NCI-H146 (cell line): ENCODE data around the gene STX12.
A peak's percentile ranks its signal among the peaks of the same experiment; 100 is the strongest.

Experiments used
- DNase-seq: peaks from one replicate; lab custom pipeline; 2025; lab: John Stamatoyannopoulos, UW

Gene STX12

GRCh38 chr1:27772932-27773825 is at the start of gene STX12:
Gene STX12 (plus strand): TSS chr1:27773219. CDS start chr1:27773308, 89 bp downstream.
- DNase-seq: peak; percentile 96

- peak; percentile 86 for DNase-seq
Measured at GRCh38 chr1:27724961-27725373, 48.1 kb upstream of the STX12 start.

DNA sequence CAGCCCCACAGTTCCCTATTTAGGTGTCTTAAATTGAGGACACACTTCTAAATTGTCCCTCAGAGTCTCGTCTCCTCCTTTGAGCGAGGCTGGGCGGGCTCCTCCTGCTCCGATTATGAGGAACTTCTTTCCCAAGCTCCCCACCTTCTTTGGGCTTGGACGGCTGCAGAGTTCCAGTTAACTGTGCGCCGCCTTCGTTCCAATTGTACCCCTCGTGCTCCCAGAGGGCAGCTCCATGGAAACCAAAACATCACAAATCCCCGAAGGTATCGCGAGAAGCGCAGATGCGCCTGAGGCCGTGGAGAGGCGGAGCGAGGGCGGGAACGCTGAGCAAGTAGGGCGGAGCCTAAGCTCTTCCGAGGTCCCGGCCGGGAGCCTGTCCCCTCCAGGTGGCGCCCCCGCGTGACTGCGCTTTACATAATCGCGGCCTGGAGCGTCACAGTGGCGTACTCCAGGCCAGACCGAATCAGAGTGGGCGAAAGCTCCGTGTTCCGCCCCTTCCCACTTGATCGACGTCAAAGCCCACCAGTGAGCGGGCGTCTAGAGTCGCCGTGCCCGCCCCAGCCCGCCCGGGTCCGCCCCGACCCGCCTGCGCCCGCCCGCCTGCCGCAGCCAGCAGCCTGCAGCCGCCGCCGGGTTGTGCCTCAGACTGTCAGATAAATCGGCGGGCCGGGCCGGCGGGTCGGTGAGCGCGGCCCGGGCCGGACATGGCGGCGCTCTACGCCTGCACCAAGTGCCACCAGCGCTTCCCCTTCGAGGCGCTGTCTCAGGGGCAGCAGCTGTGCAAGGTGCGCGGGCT is 47.4 kb upstream of the STX12 start, which contains the start of gene FAM76A:
TSS of gene FAM76A (plus strand) at position 588 of the 799 bp plus-strand sequence. CDS start at position 708, 120 bp downstream.
- peak; percentile 97 for DNase-seq

GRCh38 chr1:27726173-27727044 is 46.6 kb upstream of the STX12 start:
- DNase-seq: peak; percentile 52

GRCh38 chr1:27727126-27727525 is 45.9 kb upstream of the STX12 start:
- DNase-seq: no peak

DNA sequence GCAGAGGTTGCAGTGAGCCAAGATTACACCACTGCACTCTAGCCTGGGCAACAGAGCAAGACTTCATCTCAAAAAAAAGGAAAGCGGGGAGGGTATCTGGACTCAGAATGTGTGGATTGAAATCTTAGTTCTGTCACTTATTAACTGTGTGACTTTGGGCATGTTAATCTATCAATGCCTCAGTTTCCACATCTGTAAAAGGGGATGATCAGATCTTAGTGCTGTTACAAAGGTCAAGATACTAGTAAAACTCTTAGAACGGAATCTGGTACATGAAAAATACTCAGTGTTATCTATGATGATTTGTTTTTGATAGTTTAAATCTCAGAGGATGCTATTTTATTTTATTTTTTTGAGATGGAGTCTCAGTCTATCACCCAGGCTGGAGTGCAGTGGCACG is 36.8 kb upstream of the STX12 start:
- no peak for DNase-seq

DNA sequence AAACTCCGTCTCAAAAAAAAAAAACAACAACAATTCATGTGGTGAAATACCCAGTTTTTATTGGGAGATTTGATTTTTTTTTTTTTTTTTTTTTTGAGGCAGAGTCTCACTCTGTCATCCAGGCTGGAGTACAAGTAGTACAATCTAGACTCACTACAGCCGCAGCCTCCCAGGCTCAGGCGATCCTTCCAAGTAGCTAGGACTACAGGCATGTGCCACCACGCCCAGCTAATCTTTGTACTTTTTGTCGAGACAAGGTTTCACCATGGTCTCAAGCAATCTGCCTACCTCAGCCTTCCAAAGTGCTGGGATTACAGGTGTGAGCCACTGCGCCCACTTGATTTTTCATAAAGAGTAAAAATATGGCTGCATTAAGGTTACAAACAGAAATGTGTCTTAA is 31.9 kb upstream of the STX12 start:
- no peak for DNase-seq

- no peak for DNase-seq
Measured at GRCh38 chr1:27744556-27744955, 28.5 kb upstream of the STX12 start.

GRCh38 chr1:27745466-27745865 is 27.6 kb upstream of the STX12 start:
- no peak for DNase-seq

DNA sequence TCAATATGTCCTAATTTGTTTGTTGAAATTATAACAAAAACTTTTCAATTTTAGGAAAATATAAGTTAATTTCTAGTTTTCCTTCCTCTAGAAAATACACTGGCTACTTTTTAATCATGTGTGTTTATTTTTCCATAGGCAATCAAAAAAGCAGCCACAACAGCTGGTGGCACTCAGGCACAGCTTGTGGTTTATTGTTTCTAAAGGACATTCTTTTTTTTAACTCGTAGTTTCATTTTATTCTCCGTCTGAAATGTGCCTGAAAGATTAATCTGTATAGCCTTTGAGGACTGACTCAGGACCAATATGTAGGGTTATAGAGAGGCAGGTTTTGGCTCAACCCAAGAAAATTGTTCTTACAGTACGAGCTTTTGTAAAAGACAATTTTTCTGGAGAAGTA is 20.7 kb upstream of the STX12 start:
- peak; percentile 17 for DNase-seq

DNA sequence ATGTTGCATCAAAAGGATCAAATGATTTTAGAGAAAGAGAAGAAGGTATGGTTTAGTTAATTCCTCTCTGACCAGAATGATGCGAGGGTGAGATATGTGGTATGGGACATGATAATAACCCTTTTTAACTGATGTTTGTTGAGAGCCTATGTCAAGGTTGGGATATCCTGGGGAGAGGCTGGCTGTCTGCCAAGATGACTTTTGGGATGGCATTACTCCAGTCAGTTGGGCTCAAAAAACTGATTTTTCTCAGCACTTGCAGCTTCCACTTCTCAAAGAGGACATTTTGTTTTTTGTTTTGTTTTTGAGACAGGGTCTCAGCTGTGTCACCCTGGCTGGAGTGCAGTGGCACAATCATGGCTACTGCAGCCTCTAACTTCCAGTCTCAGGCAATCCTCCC is 17.7 kb upstream of the STX12 start:
- no peak for DNase-seq

GRCh38 chr1:27755865-27756264 is 17.2 kb upstream of the STX12 start:
- DNase-seq: no peak

- no peak for DNase-seq
Measured at GRCh38 chr1:27759236-27759635, 13.8 kb upstream of the STX12 start.

DNA sequence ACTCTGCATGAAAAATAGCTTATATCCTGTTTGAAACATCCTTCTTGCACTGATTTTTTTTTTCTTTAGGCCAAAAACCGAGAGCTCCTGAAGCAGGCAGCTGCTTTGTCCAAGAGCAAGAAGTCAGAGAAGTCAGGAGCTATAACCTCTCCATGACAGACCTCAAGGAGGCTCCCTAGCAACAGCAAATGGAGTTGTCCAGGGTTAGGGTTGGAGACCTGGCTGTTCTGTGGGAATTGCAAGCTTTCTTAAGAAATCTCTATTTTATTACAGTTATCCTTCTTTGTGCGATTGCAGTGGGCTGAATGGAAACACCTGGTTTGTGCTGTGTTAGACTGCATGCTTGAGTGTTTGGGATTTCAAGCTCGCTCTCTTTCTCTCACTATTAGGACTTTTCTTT is 12.6 kb upstream of the STX12 start:
- DNase-seq: no peak

GRCh38 chr1:27762033-27762432 is 11.0 kb upstream of the STX12 start:
- no peak for DNase-seq

- DNase-seq: no peak
Measured at GRCh38 chr1:27763358-27763757, 9.7 kb upstream of the STX12 start.

DNA sequence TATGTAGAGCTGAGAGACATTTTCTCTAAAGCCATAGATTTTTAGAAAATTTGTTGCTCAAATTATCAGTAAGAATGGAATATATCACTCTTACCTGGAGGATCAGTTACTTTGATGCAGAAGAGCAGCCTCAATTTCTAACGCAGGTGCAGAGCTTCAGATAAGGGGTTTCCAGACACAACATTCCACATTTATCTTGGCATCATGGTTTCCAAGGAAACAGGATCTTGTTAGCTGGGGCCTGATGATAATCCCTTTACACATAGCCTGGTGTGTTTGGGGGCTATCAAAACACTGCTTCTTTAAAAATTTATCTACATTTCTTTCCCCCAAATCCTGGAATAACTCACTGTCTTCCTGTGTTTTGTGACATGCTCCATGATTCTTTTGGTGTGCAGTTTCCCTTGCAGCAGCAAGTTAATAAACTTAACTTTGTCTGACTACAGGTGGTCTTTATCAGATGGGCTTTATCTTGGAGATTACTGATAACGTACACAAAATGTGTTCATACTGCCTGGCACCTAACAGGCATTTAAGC is 2.7 kb upstream of the STX12 start:
- DNase-seq: no peak

DNA sequence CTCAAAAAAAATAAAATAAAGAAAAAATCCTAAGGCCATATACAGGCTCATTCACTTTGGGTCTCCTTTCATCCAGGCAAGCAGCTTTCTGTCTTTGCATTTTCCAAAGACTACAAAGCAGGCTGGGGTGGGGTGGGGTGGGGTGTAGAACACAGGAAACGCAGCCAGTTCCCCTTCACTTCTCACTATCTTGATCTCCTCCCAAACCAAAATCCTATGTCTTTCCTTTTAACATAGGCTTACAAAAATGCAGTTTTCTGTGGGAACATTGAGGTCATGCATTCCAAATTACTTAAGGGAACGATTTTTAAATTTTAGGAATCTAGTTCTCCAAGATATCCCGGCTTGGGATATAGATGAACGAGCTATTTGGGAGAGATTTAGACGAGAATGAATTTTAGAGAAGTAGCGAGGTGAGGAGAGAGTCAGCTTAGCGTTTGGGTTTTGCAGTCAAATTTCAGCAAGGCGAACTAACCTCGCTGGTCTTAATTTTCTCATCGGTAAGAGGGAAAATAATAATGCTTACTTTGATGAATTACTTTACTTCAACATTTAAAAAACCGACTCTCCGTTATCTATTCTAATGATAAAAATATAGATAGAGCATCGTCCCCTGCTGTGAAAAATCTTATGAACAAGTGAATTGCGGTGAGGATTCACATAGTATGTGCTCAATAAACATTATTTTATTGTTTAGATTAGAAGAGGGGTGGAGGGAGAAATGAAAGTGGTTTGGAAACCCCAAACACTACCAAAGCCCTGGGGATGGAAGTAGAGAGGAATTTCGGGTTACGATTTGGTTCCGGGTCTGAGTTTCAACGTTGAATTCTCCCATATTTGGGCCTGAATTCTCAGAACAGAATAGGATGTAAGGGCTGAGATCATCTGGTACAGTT is 735 bp upstream of the STX12 start:
- DNase-seq: no peak

DNA sequence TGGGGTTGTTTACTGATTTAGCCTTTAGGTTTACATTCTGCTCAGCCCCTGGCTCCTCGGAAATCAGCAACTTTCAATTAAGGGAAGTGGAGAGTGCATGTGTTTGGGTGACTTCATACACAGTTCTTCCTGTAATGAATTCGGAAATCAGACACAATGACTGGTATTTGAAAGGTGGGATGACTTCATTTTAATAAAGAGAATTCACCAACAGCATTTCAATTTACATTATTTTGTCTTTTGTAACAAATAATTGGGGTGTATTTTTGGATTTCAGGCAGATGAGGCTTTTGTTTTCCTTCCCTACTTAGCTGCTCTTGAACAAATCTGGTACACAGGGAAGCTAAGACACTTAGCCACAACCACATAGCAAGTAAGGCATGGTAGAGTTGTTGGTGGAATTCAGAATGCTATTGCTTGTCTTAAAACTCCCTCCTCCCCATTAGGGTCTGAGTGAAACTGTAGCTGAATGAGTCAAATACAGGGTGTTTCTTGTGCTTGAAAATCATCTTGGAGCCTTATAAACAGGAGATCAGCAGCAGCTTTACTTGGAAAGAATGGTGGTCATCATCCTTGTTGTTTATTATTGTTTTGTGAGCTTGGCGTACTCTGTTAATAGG is 917 bp downstream of the STX12 start:
- no peak for DNase-seq

DNA sequence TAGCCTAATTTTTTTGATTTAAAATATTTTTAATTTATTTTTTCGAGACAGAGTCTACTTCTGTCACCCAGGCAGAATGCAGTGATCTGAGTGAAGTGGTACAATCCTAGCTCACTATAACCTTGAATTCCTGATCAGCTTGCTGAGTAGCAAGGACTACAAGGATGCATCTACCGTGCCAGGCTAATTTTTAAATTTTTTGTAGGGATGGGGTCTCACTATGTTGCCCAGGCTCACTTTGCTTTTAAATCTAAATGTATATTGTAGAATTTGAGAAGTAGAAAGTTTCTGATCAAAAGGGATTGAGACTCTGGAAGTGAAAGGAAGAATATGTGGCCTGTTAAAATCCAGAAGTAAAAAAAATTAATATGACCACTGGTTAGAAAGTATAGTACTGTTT is 1.6 kb downstream of the STX12 start:
- DNase-seq: no peak
